ENCODE data around the gene SIDT2.

Gene SIDT2

DNA sequence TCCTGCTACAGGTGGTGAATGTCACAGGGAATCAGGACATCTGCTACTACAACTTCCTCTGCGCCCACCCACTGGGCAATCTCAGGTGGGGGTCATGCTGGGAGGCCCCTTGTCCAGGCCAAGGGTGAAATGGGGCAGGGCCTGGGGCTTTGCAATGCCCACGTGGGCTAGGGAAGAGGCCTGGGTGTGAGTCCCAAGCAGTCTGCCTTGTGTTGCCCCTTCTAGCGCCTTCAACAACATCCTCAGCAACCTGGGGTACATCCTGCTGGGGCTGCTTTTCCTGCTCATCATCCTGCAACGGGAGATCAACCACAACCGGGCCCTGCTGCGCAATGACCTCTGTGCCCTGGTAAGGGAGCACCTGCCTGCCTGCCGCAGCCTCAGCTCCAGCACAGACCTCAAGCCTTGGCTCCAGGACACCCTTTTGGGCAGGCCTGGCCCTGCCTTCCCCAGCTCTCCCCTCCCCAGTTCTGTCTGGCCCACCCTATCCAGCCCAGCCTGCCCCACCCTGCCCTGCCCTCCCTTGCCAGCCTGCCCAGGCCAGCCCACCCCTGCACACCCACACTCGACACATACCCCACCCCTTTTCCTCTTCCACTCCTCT lies 11.5 kb downstream of the SIDT2 start:
- DNase-seq: no peak

DNA sequence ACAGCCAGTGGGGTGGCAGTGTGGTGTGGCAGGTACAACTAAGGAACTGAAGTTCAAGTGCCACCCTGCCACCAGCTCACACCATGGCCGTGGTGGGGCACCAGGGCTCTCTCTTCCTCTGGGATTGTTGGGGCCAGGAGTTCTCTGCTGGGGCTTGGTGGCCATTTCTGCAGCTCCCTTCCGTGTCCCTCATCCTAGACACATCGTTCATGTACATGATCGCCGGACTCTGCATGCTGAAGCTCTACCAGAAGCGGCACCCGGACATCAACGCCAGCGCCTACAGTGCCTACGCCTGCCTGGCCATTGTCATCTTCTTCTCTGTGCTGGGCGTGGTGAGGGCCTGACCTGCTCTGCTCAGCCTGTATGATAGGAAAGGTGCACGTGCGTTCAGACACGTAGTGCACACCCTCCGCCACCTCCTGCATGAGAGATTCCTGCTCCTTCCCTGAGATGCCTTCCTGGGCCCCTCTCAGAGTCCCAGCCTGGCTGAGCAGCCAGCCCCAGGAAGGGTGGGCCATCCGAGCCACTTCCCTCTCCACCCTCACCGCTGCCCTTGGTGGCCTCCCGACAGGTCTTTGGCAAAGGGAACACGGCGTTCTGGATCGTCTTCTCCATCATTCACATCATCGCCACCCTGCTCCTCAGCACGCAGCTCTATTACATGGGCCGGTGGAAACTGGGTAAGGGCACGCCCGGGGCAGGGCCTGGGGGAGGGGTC lies 13.3 kb downstream of the SIDT2 start:
- no peak for DNase-seq

DNA sequence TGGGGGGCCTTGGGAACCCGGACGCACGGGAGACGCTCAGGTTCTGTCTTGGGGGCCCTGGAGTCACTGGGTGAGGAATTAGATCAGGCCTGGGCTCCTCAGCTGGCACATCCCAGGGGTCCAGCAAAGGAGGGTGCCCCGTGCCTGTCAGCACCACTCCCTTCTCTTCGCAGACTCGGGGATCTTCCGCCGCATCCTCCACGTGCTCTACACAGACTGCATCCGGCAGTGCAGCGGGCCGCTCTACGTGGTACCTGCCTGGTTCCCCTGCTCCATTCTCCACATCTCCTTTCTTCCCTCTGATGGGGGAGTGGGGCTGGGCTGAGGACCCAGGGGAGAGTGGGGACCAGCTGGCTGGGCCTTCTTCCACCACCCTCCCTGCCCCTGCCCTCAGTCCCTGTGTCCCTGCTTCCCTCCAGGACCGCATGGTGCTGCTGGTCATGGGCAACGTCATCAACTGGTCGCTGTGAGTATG lies 13.9 kb downstream of the SIDT2 start:
- DNase-seq: no peak

DNA sequence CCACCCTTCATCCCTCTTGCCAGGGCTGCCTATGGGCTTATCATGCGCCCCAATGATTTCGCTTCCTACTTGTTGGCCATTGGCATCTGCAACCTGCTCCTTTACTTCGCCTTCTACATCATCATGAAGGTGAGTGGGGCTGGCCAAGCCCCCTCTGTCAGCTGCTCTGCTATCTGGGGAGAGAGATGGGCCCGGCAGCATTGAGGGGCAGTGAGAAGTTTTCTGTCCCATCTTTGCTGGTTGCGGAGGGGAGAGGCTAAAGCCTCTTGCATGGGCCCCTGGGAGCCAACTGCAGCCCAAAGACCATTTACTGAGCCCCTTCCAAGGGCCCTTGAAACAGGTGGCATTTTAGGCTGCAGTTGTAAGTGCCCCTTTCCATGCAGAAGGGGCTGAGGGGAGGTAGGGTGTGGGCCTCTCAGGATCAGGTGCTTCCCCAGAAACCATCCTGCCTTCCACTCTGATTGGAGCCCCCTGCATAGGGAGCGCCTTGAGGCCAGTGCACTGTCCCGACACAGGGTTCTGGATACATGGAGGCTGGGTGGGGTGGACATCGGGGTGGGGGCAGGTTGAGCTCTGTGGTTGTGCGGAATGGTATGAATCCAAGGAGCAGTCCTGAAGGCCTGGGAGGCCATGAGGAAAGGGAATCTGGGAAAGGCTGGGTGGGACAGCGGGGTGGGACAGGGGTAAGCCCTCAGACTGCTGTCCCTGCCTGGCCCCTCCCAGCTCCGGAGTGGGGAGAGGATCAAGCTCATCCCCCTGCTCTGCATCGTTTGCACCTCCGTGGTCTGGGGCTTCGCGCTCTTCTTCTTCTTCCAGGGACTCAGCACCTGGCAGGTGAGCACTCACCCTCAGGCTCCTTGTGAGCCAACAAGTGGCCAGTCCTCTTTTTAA lies 14.8 kb downstream of the SIDT2 start:
- no peak for DNase-seq

DNA sequence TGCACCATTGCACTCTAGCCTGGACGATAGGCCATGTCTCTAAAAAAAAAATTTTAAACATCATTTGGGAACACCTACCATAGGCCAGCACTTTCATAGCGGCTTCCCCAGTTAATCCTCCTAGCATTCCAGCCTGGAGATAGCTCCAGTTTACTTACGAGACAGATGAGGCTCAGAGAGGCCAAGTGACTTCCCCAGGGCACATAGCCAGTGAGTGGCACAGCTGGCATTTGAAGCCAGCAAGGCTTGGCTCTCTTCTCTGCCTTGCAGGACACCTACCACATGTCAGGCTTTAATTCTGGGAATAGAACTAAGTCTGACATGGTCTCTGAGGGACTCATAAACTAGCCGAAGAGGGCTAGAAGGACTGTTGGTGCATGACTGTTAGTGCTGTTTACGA lies 15.7 kb downstream of the SIDT2 start:
- DNase-seq: no peak

GRCh38 chr11:117195258-117195657 lies 16.7 kb downstream of the SIDT2 start:
- DNase-seq: no peak

- DNase-seq: no peak
Measured at GRCh38 chr11:117195761-117196160, 17.2 kb downstream of the SIDT2 start.

DNA sequence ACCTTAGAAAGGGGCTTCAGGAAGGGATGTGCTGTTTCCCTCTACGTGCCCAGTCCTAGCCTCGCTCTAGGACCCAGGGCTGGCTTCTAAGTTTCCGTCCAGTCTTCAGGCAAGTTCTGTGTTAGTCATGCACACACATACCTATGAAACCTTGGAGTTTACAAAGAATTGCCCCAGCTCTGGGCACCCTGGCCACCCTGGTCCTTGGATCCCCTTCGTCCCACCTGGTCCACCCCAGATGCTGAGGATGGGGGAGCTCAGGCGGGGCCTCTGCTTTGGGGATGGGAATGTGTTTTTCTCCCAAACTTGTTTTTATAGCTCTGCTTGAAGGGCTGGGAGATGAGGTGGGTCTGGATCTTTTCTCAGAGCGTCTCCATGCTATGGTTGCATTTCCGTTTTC lies 18.5 kb downstream of the SIDT2 start:
- no peak for DNase-seq

DNA sequence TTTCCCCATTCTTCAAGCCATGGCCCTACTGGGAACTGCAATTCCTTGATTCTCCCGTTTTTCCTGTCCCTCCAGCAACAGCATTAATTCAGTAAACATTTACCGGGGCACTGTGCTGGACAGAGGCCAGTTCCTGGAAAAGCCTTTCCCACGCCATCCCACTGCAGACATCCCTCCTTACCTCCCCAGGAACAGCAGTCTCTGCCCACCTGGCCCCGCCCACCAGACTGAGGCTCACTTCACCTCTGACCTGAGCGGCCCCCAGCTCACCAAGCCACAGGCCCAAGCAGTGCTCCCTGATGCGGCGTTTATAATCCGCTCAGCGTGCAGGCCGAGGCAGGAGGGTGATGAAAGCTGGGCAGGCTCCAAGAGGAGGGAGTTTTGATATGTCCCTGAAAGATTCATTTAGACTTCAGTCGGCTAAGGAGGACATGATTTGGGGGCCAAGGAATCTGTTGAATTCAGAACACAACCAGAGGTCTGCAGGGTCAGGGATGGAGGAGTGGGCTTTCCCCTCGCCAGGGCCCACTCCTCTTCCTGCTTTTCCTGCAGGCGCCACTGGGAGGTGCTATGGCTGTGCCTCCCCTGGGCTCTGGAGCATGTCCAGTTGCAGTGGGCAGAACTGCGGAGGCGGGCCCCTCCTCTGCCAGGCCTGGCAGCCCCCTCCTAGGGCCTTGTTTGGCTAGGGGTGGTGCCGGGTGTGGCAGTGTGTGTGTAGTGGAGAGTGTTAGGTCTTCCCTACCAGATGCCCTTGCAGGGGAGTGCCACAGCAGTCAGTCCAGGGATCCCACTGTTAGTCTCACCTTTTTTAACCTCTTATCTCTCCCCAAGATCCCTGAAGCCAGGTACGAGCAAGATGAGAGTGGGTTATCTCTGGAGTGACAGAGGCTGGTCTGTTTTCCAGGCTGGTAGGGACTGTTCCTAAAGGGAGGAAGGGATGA lies 19.2 kb downstream of the SIDT2 start:
- DNase-seq: no peak

GRCh38 chr11:117198613-117199012 lies 20.1 kb downstream of the SIDT2 start:
- no peak for DNase-seq

DNA sequence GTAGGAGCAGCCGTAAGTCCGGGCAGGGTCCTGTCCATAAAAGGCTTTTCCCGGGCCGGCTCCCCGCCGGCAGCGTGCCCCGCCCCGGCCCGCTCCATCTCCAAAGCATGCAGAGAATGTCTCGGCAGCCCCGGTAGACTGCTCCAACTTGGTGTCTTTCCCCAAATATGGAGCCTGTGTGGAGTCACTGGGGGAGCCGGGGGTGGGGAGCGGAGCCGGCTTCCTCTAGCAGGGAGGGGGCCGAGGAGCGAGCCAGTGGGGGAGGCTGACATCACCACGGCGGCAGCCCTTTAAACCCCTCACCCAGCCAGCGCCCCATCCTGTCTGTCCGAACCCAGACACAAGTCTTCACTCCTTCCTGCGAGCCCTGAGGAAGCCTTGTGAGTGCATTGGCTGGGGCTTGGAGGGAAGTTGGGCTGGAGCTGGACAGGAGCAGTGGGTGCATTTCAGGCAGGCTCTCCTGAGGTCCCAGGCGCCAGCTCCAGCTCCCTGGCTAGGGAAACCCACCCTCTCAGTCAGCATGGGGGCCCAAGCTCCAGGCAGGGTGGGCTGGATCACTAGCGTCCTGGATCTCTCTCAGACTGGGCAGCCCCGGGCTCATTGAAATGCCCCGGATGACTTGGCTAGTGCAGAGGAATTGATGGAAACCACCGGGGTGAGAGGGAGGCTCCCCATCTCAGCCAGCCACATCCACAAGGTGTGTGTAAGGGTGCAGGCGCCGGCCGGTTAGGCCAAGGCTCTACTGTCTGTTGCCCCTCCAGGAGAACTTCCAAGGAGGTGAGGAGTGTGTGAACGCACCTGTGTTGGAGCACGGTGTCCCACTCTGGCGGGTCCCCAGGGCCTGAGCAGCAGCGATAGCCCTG lies 20.7 kb downstream of the SIDT2 start, which contains the start of gene TAGLN:
TAGLN (plus strand) TSS at position 318 of the 863 bp plus-strand sequence. CDS start 3,644 bp downstream, outside the sequence.
- no peak for DNase-seq

DNA sequence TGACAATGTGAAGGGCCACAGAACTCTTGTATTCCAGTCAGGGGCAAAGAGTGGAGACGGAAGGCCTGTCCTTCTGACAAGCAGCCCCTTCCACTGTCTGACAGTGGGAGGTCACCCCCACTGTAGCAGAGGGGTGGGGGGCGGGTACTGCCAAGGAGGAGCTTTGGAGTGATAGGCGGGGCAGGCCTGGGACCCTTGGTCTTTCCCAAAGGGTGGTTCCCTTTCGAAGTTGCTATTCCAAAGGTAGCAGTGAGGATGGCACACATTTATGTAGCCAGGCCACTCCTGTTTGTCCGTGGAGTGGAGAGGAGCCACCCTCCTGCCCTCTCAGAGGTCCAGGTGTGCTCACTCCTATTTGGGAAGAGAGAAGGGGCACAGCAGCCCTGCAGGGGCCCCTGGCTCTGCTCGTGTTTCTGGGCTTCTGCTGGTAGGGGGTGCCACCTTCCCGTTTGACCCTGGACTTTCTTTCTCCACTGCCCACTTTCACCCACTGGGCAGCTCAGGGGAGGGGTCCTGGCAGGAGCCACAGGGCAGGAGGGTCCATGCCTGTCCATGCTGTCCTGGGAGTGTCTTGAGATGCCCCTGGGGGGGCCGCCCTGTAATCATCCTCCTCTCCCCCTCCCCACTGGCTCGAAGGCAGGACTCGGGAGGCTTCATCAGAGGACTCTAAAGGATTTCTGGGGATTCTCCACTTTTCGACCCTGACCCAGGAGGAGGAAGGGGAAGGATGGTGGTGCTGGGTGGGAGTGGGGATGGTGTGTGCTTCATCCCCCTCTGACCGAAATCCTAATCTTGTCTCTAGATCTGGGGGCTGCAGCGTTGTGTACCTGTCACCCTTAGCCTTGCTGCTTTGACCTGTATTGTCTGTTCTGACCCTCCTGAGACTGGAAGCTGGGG lies 21.6 kb downstream of the SIDT2 start:
- no peak for DNase-seq

DNA sequence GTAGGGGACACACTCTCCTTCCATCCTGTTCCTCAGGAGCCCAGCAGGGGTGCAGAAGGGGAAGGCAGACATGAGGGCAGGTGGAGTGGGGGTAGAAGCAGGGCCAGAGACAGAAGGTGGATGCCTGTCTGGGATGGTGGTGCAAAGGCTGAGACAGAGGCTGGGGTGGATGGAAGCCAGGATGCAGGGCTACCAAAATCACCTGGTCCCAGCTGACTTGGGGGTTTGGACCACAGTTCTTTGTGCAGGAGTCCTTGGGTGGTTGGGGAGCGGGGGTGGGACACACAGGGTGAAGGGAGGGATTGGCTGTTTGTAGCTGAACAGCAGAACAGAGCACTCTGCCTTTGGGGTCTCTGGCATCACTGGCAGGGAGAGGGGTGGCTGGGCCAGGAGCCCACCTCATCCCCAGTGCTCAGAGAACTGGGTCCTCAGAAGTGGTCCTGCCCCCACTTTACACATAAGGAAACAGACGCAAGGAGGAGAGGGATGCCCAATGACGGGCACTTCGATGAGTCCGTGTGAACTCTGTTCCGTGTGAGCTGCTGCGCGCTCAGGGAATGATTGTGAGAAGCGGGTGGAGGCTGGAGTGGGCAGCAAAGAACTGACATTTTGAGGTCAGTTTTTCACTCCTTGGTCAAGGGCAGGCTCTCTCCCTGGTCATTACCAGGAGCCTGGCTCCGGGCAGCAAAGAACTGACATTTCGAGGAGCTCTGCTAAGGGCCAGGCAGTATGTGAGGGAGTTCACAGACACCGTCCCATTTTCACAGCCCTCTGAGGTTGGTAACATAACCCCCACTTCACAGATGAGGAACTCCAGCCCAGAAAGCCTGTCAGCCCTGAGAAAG lies 22.5 kb downstream of the SIDT2 start:
- no peak for DNase-seq

- DNase-seq: no peak
Measured at GRCh38 chr11:117201658-117202305, 23.2 kb downstream of the SIDT2 start.

GRCh38 chr11:117202386-117203068 lies 24.0 kb downstream of the SIDT2 start:
- no peak for DNase-seq

DNA sequence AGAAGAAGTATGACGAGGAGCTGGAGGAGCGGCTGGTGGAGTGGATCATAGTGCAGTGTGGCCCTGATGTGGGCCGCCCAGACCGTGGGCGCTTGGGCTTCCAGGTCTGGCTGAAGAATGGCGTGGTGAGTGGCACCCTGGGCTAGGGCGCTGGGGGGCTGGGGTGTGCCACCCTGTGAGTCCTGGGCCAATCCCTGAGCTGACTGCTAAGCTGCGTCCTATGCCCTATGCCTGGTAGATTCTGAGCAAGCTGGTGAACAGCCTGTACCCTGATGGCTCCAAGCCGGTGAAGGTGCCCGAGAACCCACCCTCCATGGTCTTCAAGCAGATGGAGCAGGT lies 24.5 kb downstream of the SIDT2 start:
- no peak for DNase-seq

DNA sequence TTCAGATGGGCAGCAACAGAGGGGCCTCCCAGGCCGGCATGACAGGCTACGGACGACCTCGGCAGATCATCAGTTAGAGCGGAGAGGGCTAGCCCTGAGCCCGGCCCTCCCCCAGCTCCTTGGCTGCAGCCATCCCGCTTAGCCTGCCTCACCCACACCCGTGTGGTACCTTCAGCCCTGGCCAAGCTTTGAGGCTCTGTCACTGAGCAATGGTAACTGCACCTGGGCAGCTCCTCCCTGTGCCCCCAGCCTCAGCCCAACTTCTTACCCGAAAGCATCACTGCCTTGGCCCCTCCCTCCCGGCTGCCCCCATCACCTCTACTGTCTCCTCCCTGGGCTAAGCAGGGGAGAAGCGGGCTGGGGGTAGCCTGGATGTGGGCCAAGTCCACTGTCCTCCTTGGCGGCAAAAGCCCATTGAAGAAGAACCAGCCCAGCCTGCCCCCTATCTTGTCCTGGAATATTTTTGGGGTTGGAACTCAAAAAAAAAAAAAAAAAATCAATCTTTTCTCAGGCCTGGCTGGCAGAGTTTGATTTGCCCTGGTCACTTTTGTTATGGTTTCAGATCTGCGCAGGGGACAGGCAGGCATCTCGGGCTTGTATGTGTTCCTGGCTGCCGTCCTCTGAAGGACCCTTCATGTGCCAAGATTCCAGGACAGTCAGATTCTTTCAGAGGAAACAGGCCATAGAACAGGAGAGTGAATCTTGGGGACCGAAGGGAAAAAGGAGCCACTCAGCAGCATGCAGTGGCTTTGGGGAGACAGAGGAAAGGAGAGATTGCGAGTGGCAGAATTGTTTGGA lies 25.9 kb downstream of the SIDT2 start:
- DNase-seq: no peak

Data from stimulated activated CD4-positive, alpha-beta T cell treated with anti-CD3 and anti-CD28 coated beads, Interleukin-15, amount 100 ng/mL, for 24 hours (primary cell).